Stimulated activated naive CD8-positive, alpha-beta T cell treated with anti-CD3 and anti-CD28 coated beads, Interleukin-15, amount 100 ng/mL, for 72 hours (primary cell): Measurements from ENCODE around the gene MUCL3.
A peak's percentile ranks its signal among the peaks of the same experiment; 100 is the strongest.
"Not testable (repeated sequence)": the region's sequence is repeated elsewhere in the genome, so short reads cannot be mapped to it uniquely, and the experiment has no call there.

Source experiments
- ATAC-seq: fragments of 150-1000 bp; cut with Tn5 transposase; 2 replicates; pipeline ENCODE4 v1.10.0; 2021; ENCODE audit warnings: mild to moderate bottlenecking, moderate library complexity
- DNase-seq, 2 donors: peaks; one replicate each; pipeline ENCODE4 v3.0.0; 2021 to 2022
- H3K27ac Mint-ChIP-seq, 2 donors: one replicate each; pipeline ENCODE4 v1.8.0; 2022; ENCODE audit warnings: mild to moderate bottlenecking in 2 of 2, mixed read lengths in 2 of 2, moderate library complexity in 2 of 2
- H3K27me3 Mint-ChIP-seq: one replicate; pipeline ENCODE4 v1.8.0; 2022; ENCODE audit warnings: mixed read lengths
- H3K4me1 Mint-ChIP-seq: one replicate; pipeline ENCODE4 v1.8.0; 2022; ENCODE audit warnings: mild to moderate bottlenecking, mixed read lengths
- H3K4me3 Mint-ChIP-seq, 2 donors: one replicate each; pipeline ENCODE4 v1.8.0; 2022; ENCODE audit warnings: mild to moderate bottlenecking in 2 of 2, mixed read lengths in 2 of 2, moderate library complexity in 1 of 2
- H3K9me3 Mint-ChIP-seq, 2 donors: one replicate each; pipeline ENCODE4 v1.8.0; 2022; ENCODE audit warnings: mixed read lengths in 2 of 2

Gene MUCL3

GRCh38 chr6:30947231-30947630, 6.5 kb downstream of the MUCL3 start:
- H3K9me3 Mint-ChIP-seq, result peaks cover 28 to 34% of the 10 kb centered on the region in 2 donors
- ATAC-seq (no peak), DNase-seq (no peak)
- H3K27ac Mint-ChIP-seq, result no peak overlapping the region
- H3K4me3 Mint-ChIP-seq, result no peak overlapping the region
- peaks cover 18% of the 10 kb centered on the region for H3K4me1 Mint-ChIP-seq
- peaks cover 74% of the 10 kb centered on the region for H3K27me3 Mint-ChIP-seq

GRCh38 chr6:30948811-30949210, 8.0 kb downstream of the MUCL3 start:
- Mint-ChIP-seq H3K4me3 (no peak overlapping the region), H3K27me3 (peaks cover 74% of the 10 kb centered on the region), H3K27ac (no peak overlapping the region), H3K4me1 (peaks cover 17% of the 10 kb centered on the region), H3K9me3 (peaks cover 28 to 34% of the 10 kb centered on the region in 2 donors)
- no peak for DNase-seq
- no peak for ATAC-seq

DNA sequence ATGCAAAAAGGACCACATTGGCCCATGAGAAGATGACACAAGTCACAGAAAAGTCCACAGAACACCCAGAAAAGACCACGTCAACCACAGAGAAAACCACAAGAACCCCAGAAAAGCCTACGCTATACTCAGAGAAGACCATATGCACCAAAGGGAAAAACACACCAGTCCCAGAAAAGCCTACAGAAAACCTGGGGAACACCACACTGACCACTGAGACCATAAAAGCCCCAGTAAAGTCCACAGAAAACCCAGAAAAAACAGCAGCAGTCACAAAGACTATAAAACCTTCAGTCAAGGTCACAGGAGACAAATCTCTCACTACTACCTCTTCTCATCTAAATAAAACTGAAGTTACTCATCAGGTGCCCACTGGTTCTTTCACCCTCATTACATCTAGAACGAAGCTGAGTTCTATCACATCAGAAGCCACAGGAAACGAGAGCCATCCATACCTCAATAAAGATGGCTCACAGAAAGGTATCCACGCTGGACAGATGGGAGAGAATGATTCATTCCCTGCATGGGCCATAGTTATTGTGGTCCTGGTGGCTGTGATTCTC, 11.2 kb downstream of the MUCL3 start:
- H3K27me3 Mint-ChIP-seq, result peaks cover 78% of the 10 kb centered on the region
- DNase-seq (peak in 1 of 2 donors; percentile 51), ATAC-seq (peak; percentile 68)
- peak overlapping the region in 1 of 2 donors; percentile 83 for H3K27ac Mint-ChIP-seq
- H3K4me3 Mint-ChIP-seq, result no peak overlapping the region
- H3K9me3 Mint-ChIP-seq, result peaks cover 28 to 34% of the 10 kb centered on the region in 2 donors
- peaks cover 26% of the 10 kb centered on the region for H3K4me1 Mint-ChIP-seq

- DNase-seq (no peak), ATAC-seq (no peak)
- Mint-ChIP-seq H3K27me3 (peaks cover 61% of the 10 kb centered on the region), H3K4me3 (peak overlapping the region; percentile 80 to 83), H3K4me1 (peaks cover 26% of the 10 kb centered on the region), H3K9me3 (peaks cover 16 to 20% of the 10 kb centered on the region in 2 donors), H3K27ac (peak overlapping the region; percentile 86 to 94)
These were observed 14.0 kb downstream of the MUCL3 start for GRCh38 chr6:30954631-30955366.

GRCh38 chr6:30955367-30956042, 14.7 kb downstream of the MUCL3 start:
- peaks cover 13 to 15% of the 10 kb centered on the region in 2 donors for H3K9me3 Mint-ChIP-seq
- H3K27me3 Mint-ChIP-seq, result peaks cover 54% of the 10 kb centered on the region

DNA sequence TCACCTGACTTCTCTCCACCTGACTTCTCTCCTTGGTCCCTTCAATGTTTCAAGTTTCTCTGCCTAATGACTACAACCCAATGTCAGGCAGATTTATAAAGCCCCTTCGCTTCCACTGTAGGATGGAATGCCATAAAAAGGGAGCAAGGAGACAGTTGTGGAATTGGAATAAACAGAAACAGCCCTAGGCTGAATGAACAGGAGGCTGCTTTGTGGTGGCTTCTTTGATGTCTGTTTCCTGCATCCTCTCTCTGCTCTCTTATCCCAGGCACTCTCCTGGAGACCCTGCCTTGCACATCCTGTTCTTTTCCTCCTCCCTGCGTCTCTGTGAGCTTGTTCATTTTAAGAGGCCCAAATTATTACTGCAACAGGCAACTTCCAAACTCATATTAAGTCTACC, 16.9 kb downstream of the MUCL3 start:
- Mint-ChIP-seq H3K4me3 (no peak overlapping the region), H3K4me1 (peaks cover 10% of the 10 kb centered on the region)

More at GRCh38 chr6:30955367-30956042, 14.7 kb downstream of the MUCL3 start:
- ATAC-seq (peak; percentile 88), DNase-seq (peak; percentile 83 to 85)
- peaks cover 26% of the 10 kb centered on the region for H3K4me1 Mint-ChIP-seq
- H3K27ac Mint-ChIP-seq, result peak overlapping the region; percentile 86 to 94
- peak overlapping the region; percentile 80 to 83 for H3K4me3 Mint-ChIP-seq

GRCh38 chr6:30960907-30961673, 20.3 kb downstream of the MUCL3 start:
- Mint-ChIP-seq H3K4me3 (no peak overlapping the region), H3K27ac (no peak overlapping the region), H3K27me3 (peaks cover 38% of the 10 kb centered on the region), H3K9me3 (no peaks in the 10 kb centered on the region), H3K4me1 (peaks cover 21% of the 10 kb centered on the region)
- ATAC-seq (no peak), DNase-seq (no peak)

More for the DNA sequence above, 16.9 kb downstream of the MUCL3 start:
- H3K27ac Mint-ChIP-seq, result no peak overlapping the region
- peaks cover 32% of the 10 kb centered on the region for H3K27me3 Mint-ChIP-seq
- H3K9me3 Mint-ChIP-seq, result no peaks in the 10 kb centered on the region
- DNase-seq (no peak), ATAC-seq (no peak)

- DNase-seq, result no peak
- Mint-ChIP-seq H3K27me3 (peaks cover 38% of the 10 kb centered on the region), H3K27ac (no peak overlapping the region), H3K9me3 (no peaks in the 10 kb centered on the region), H3K4me1 (peaks cover 21% of the 10 kb centered on the region), H3K4me3 (no peak overlapping the region)
- ATAC-seq, result no peak
These were observed 21.9 kb downstream of the MUCL3 start for GRCh38 chr6:30962716-30963115.

- no peak for ATAC-seq
- H3K4me1 Mint-ChIP-seq, result peaks cover 21% of the 10 kb centered on the region
- H3K27me3 Mint-ChIP-seq, result peaks cover 38% of the 10 kb centered on the region
- no peak for DNase-seq
- no peak overlapping the region for H3K27ac Mint-ChIP-seq
- H3K9me3 Mint-ChIP-seq, result no peaks in the 10 kb centered on the region
- H3K4me3 Mint-ChIP-seq, result no peak overlapping the region
These were observed 22.9 kb downstream of the MUCL3 start for GRCh38 chr6:30963641-30964040.

DNA sequence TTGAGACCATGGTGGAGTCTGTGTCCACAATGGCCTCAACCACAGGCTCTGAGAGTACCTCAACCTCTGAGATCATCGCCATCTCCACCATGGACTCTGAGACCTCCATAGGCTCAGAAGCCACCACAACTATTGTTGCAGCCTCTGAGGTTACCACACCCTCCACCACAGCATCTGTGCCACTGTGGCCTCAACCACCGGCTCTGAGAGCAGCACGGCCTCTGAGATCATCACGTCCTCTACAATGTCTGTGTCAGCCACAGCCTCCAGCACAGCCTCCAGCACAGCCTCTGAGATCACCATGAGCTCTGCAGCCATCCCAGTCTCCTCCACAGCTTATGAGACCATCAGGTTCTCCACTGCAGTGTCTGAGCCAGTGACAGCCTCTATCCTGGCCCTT, 23.3 kb downstream of the MUCL3 start:
- H3K4me3 Mint-ChIP-seq, result no peak overlapping the region
- no peak overlapping the region for H3K27ac Mint-ChIP-seq
- peaks cover 21% of the 10 kb centered on the region for H3K4me1 Mint-ChIP-seq
- H3K9me3 Mint-ChIP-seq, result no peaks in the 10 kb centered on the region
- peaks cover 34% of the 10 kb centered on the region for H3K27me3 Mint-ChIP-seq
- DNase-seq (peak; percentile 32 to 52), ATAC-seq (peak; percentile 80)

- ATAC-seq, result peak; percentile 65
These were observed 24.4 kb downstream of the MUCL3 start for GRCh38 chr6:30965140-30965601.

DNA sequence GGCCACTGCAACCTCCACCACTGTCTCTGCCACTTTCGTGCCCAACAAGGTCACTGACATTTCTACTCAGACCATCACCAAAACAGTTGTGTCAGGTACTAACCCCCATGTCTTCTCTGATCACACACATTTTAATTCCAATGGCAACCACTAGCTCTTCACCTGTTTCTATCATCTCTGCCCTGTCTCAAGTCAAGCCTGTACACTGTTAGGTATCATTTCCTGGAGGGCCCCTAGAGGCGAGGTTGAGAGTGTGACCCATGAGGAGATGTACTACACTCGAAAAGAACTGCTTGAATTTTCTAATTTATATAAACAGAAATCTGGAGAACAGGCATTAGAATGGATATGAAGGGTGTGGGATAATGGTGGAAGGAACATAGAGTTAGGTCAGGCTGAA, 25.4 kb downstream of the MUCL3 start:
- Mint-ChIP-seq H3K27ac (no peak overlapping the region), H3K9me3 (no peaks in the 10 kb centered on the region), H3K4me3 (no peak overlapping the region), H3K4me1 (peaks cover 21% of the 10 kb centered on the region), H3K27me3 (peaks cover 28% of the 10 kb centered on the region)
- no peak for DNase-seq
- ATAC-seq, result no peak

More at GRCh38 chr6:30965140-30965601, 24.4 kb downstream of the MUCL3 start:
- Mint-ChIP-seq H3K4me1 (peaks cover 21% of the 10 kb centered on the region), H3K4me3 (no peak overlapping the region), H3K9me3 (no peaks in the 10 kb centered on the region), H3K27me3 (peaks cover 28% of the 10 kb centered on the region), H3K27ac (no peak overlapping the region)
- DNase-seq, result peak; percentile 10 to 23

DNA sequence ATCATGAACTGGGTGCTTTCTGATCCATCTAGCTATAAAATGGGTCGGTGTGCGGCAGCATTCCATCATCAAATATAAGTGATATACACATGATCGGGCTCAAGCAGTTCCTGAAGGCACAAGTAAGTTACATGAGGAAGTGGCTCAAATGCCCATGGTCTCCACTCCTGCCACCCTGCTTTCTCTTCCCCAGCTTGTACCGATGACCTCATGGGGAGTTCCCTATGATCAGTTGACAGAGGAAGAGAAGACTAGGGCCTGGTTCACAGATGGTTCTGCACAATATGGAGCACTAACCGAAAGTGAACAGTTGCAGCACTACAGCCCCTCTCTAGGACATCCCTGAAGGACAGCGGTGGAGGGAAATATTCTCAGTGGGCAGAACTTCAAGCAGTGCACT, 28.4 kb downstream of the MUCL3 start:
- ATAC-seq, H3K4me3 Mint-ChIP-seq, H3K9me3 Mint-ChIP-seq, DNase-seq: not testable (repeated sequence)
- peaks cover 34% of the 10 kb centered on the region for H3K27me3 Mint-ChIP-seq
- H3K4me1 Mint-ChIP-seq, result peaks cover 18% of the 10 kb centered on the region
- H3K27ac Mint-ChIP-seq, result peak overlapping the region in 1 of 2 donors; percentile 7

DNA sequence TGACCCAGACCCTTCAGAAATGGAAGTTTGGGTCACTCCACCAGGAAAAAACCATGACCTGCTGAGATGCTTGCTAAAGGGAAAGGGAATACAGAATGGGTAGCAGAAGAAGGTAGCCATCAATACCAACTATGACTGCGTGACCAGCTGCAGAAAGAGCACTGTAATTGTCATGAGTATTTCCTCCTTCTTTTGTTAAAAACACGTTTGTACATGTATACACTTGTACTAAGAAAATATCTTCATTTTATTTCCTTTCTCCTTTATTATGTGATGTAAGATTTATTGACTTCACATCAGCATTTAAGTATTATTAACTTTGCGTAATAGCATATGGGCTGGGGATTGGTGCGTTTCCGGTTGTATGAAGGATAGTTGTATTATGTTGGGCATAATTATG, 30.2 kb downstream of the MUCL3 start:
- H3K4me3 Mint-ChIP-seq, result no peak overlapping the region
- peaks cover under 1% of the 10 kb centered on the region for H3K4me1 Mint-ChIP-seq
- H3K27me3 Mint-ChIP-seq, result peaks cover 16% of the 10 kb centered on the region
- H3K27ac Mint-ChIP-seq, result no peak overlapping the region
- DNase-seq (no peak), ATAC-seq (no peak)
- no peaks in the 10 kb centered on the region for H3K9me3 Mint-ChIP-seq

DNA sequence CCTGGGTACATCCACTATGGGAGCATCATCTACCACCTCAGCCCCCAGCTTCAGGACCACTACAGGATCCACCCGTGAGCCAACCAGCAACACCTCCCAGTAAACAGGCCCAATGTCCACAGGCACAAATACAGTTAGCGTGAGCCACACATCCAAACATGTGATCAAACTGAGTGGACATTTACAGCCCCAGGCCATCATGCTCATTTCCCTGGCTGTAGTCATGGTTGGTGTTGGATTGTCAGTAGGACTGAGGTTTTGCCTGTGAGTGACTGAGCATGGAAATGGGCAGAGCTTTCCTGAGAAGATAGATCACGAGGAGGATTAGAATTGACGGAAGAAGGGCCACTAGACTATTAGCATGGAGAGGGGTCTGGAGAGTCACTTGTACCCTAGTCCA, 32.0 kb downstream of the MUCL3 start:
- no peaks in the 10 kb centered on the region for H3K9me3 Mint-ChIP-seq
- H3K27ac Mint-ChIP-seq, result no peak overlapping the region
- H3K4me3 Mint-ChIP-seq, result no peak overlapping the region
- H3K27me3 Mint-ChIP-seq, result peaks cover 10% of the 10 kb centered on the region
- DNase-seq (no peak), ATAC-seq (no peak)
- H3K4me1 Mint-ChIP-seq, result no peaks in the 10 kb centered on the region
